Left lung (tissue), 14 donors: Measurements from ENCODE around the gene KRTAP2-2. TPM values are rescaled to one million over a fixed set of nuclear protein-coding genes. Genes with fewer than 3 reads are reported as not detected.
A peak's percentile ranks its signal among the peaks of the same experiment; 100 is the strongest.
"Not testable (repeated sequence)": the region's sequence is repeated elsewhere in the genome, so short reads cannot be mapped to it uniquely, and the experiment has no call there.

Source experiments
- ATAC-seq: fragments of 200-7000 bp; cut with Tn5 transposase; one replicate; pipeline ENCODE4 v1.9.1; 2020; ENCODE audit warnings: moderate library complexity
- DNase-seq, 4 donors: peaks; one replicate each; pipeline ENCODE4 v3.0.0-alpha.2; 2013 to 2020
- H3K27ac ChIP-seq, 2 donors: fragments of 200-600 bp; sonication (generic) in 1 of 2; one replicate each; pipeline versions ENCODE4 v1.5.0 to v1.8.0; 2020 to 2021
- H3K27me3 ChIP-seq, 2 donors: fragments of 200-600 bp; sonication (generic) in 1 of 2; one replicate each; pipeline versions ENCODE4 v1.5.0 to v1.8.0; 2020 to 2021
- H3K36me3 ChIP-seq, 2 donors: fragments of 200-600 bp; sonication (generic) in 1 of 2; one replicate each; pipeline versions ENCODE4 v1.5.0 to v1.8.0; 2020 to 2021
- H3K4me1 ChIP-seq, 2 donors: fragments of 200-600 bp; one replicate each; pipeline ENCODE4 v1.8.0; 2021
- H3K4me3 ChIP-seq, 2 donors: fragments of 200-600 bp; sonication (generic) in 1 of 2; one replicate each; pipeline versions ENCODE4 v1.5.0 to v1.8.0; 2020 to 2021; ENCODE audit warnings: mild to moderate bottlenecking in 1 of 2
- H3K9me3 ChIP-seq, 2 donors: fragments of 200-600 bp; sonication (generic) in 1 of 2; one replicate each; pipeline versions ENCODE4 v1.5.0 to v1.8.0; 2020 to 2021
- intact Hi-C, 2 donors: fragments of 100-400 bp; cut with DNase I; formaldehyde crosslinking; loops; one replicate each; pipeline versions ENCODE4 v1.11.2 to v1.14.2; 2022
- long read RNA-seq, 12 donors: library from polyadenylated mRNA in 2 of 12; unstranded in 2 of 12; transcript quantifications; one replicate each; pipeline ENCODE4 v2.0.0 and lab custom pipeline, GENCODE V29; 2019 to 2026
- polyA plus RNA-seq, 6 donors: library from polyadenylated mRNA; unstranded; fragments of 120-200 nt; gene quantifications; one replicate each; pipeline ENCODE4 v1.2.1, GENCODE V29; 2013; ENCODE audit not compliant: insufficient read length in 6 of 6
- total RNA-seq, 2 donors: library from RNA; stranded (reverse); fragmentation: NEBNext Ultra II Directional; extraction: Animal tissue kit (Norgen Biotek cat#: 25700); gene quantifications; one replicate each; pipeline ENCODE4 v1.2.1, GENCODE V29; 2021
- TF ChIP-seq, protein P1 (sequence below), 2 donors: fragments of 200-600 bp; sonication (generic) in 1 of 2; IDR thresholded peaks; one replicate each; pipeline versions ENCODE4 v1.5.0 to v1.8.0; 2021; ENCODE audit warnings: antibody characterized with exemption in 2 of 2
- donor health status: DM: no; HTN: yes; CAD: no.
- donor health status: DM: no; HTN: no; CAD: no.

Gene KRTAP2-2
- not detected for total RNA-seq
- not detected for polyA plus RNA-seq
- long read RNA-seq, donor 1: 0 reads
- long read RNA-seq, donor 2: 0 reads
- long read RNA-seq, donor 3: 0 reads
- long read RNA-seq, donor 4: 0 reads
- long read RNA-seq, donor 5: 0 reads
- long read RNA-seq, donor 6: 0 reads
- long read RNA-seq, donor 7: 0 reads
- long read RNA-seq, donor 8: 0 reads
- long read RNA-seq, donor 9: 0 reads
- long read RNA-seq, donor 10: 0 reads
- long read RNA-seq, donor 11: 0 reads
- long read RNA-seq, donor 12: 0 reads

GRCh38 chr17:41055130-41055529, at the start of gene KRTAP2-2:
KRTAP2-2 (minus strand) TSS chr17:41055230; CDS start chr17:41055211, 19 bp downstream.
- DNase-seq, ATAC-seq, H3K36me3 ChIP-seq, intact Hi-C loops, H3K27ac ChIP-seq, H3K9me3 ChIP-seq, H3K4me1 ChIP-seq, H3K4me3 ChIP-seq: not testable (repeated sequence)
- peaks cover 0 to 25% of the 10 kb centered on the region in 2 donors for H3K27me3 ChIP-seq

DNA sequence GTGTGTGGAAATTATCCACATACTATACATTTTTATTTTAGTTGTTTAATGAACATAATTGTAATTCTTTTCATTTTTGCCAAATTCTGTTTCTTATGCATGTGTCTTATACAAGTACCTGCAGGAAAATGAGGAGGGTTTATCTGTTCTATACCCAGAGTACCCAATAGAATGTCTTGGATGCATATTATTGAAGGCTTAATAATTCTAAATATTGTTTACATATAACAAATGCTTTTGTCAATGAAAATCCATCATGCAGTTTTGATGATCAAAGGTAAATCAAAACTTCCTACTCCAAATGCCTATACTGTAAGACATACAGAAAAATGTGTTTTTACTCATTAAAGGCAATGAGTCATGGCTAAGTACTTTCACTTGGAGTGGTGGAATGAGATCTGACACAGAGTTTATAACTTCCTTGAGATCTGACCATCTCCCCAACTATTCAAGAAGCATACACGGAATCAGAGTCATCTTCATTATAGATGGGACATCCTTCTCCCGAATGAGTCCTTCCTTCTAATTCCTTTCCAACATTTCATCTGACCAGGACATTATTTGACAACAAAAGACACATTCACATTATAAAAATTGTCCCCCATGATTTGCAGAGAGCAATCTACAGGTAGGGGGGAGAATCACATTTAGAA, 49.5 kb upstream of the KRTAP2-2 start:
- peak; percentile 71 for ATAC-seq
- DNase-seq, intact Hi-C loops, H3K27me3 ChIP-seq, H3K4me1 ChIP-seq, H3K27ac ChIP-seq, H3K4me3 ChIP-seq, H3K9me3 ChIP-seq, H3K36me3 ChIP-seq: not testable (repeated sequence)

DNA sequence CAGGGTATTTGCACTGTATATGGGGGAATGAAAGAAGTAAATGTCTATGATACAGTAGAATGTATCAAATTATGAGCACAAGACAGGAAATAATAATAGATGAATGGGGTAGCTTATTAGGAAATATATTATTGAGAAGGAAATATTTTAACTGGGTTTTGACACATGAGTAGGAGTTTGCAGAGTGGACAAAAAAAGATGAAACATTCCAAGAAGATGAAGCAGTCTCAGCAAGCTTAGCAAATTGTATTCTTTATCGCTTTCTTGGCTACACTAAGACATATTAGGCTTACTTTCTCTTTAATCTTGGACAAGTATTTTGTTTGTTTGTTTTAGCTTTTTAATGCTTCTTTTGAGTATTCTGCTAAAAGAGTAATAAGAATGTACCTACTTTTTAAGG, 48.9 kb upstream of the KRTAP2-2 start:
- no peak overlapping the region for H3K4me3 ChIP-seq
- DNase-seq (no peak), ATAC-seq (no peak)
- intact Hi-C loops: no loop called here
- H3K36me3 ChIP-seq: no peaks in the 10 kb centered on the region
- H3K9me3 ChIP-seq: no peaks in the 10 kb centered on the region
- H3K4me1 ChIP-seq: no peaks in the 10 kb centered on the region
- TF ChIP-seq, protein P1, sequence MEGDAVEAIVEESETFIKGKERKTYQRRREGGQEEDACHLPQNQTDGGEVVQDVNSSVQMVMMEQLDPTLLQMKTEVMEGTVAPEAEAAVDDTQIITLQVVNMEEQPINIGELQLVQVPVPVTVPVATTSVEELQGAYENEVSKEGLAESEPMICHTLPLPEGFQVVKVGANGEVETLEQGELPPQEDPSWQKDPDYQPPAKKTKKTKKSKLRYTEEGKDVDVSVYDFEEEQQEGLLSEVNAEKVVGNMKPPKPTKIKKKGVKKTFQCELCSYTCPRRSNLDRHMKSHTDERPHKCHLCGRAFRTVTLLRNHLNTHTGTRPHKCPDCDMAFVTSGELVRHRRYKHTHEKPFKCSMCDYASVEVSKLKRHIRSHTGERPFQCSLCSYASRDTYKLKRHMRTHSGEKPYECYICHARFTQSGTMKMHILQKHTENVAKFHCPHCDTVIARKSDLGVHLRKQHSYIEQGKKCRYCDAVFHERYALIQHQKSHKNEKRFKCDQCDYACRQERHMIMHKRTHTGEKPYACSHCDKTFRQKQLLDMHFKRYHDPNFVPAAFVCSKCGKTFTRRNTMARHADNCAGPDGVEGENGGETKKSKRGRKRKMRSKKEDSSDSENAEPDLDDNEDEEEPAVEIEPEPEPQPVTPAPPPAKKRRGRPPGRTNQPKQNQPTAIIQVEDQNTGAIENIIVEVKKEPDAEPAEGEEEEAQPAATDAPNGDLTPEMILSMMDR (IDR thresholded peaks at IDR 0.05): no peak
- no peak overlapping the region for H3K27ac ChIP-seq
- no peaks in the 10 kb centered on the region for H3K27me3 ChIP-seq

- TF ChIP-seq, protein P1 (IDR thresholded peaks at IDR 0.05): no peak
- Histone ChIP-seq H3K27ac (no peak within 1 kb of the TSS), H3K9me3 (no peaks in the 10 kb centered on the region), H3K36me3 (no peaks in the 10 kb centered on the region), H3K4me3 (no peak within 1 kb of the TSS), H3K4me1 (no peaks in the 10 kb centered on the region), H3K27me3 (peaks cover 0 to 9% of the 10 kb centered on the region in 2 donors)
- intact Hi-C loops: no loop called here
- DNase-seq (no peak), ATAC-seq (no peak)
Measured at GRCh38 chr17:41101586-41102259, 46.7 kb upstream of the KRTAP2-2 start, which contains the start of gene KRTAP4-16. KRTAP4-16 (minus strand) TSS chr17:41102209; CDS start chr17:41102209, 0 bp downstream.

- intact Hi-C loops, H3K36me3 ChIP-seq, H3K9me3 ChIP-seq, H3K27ac ChIP-seq, H3K4me1 ChIP-seq, DNase-seq, ATAC-seq, H3K4me3 ChIP-seq, H3K27me3 ChIP-seq: not testable (repeated sequence)
Measured at GRCh38 chr17:41099682-41100480, 44.9 kb upstream of the KRTAP2-2 start.

DNA sequence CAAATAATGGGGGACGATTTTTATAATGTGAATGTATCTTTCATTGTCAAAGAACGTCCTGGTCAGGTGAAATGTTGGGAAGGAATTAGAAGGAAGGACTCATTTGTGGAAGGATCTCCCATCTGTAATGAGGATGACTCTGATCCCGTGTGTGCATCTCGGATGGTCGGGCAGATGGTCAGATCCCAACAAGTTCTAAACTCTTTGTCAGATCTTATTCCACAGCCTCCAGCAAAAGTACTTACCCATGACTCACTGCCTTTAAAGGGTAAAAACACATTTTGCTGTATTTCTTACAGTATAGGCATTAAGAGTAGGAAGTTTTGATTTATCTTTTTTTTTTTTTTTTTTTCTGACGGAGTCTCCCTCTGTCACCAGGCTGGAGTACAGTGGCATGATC, 43.5 kb upstream of the KRTAP2-2 start:
- no peak for DNase-seq
- TF ChIP-seq, protein P1 (IDR thresholded peaks at IDR 0.05): no peak
- Histone ChIP-seq H3K36me3 (no peaks in the 10 kb centered on the region), H3K9me3 (no peaks in the 10 kb centered on the region), H3K4me3 (no peak overlapping the region), H3K27me3 (peaks cover 0 to 9% of the 10 kb centered on the region in 2 donors), H3K4me1 (no peaks in the 10 kb centered on the region), H3K27ac (no peak overlapping the region)
- ATAC-seq: no peak
- intact Hi-C loops: no loop called here
